ENCODE data around the gene SYCP2L. TPM values are rescaled to one million over a fixed set of nuclear protein-coding genes. Genes with fewer than 3 reads are reported as not detected.
A peak's percentile ranks its signal among the peaks of the same experiment; 100 is the strongest.

SYCP2L gene
- total and polyA plus RNA-seq, 10 of the 15 experiments (the other 5 are each of a cell fraction or from before 2014, with no cell fraction given): 0.03 to 0.12 (median 0.04) TPM; not detected in 7

DNA sequence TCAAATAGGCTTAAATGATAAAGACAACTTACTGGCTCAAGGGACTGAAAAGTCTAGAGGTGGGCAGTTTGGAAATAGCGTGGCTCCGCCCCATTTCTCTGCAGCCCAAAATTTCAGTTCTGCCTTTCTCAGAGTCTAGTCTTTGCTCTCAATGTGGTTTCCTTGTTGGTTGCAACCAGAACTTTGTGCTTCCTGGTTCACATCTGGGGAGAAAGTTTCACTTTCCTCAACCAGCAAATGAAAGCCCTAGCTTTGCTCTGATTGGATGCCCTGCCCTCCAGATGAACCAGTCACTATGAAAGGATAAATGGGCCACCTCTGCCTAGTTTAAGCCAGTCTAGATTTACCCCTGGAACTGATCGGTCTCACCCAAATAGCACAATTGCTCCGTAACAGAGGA lies 14.9 kb downstream of the SYCP2L start (continued):
- TF ChIP-seq, protein P1, sequence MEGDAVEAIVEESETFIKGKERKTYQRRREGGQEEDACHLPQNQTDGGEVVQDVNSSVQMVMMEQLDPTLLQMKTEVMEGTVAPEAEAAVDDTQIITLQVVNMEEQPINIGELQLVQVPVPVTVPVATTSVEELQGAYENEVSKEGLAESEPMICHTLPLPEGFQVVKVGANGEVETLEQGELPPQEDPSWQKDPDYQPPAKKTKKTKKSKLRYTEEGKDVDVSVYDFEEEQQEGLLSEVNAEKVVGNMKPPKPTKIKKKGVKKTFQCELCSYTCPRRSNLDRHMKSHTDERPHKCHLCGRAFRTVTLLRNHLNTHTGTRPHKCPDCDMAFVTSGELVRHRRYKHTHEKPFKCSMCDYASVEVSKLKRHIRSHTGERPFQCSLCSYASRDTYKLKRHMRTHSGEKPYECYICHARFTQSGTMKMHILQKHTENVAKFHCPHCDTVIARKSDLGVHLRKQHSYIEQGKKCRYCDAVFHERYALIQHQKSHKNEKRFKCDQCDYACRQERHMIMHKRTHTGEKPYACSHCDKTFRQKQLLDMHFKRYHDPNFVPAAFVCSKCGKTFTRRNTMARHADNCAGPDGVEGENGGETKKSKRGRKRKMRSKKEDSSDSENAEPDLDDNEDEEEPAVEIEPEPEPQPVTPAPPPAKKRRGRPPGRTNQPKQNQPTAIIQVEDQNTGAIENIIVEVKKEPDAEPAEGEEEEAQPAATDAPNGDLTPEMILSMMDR (IDR thresholded peaks at IDR 0.05 in 2 of 3, conservative IDR thresholded peaks at IDR 0.05 in 1 of 3; ENCODE audit: control insufficient read depth in 2 of 3, extremely low read depth in 1 of 3, insufficient read depth in 1 of 3, low read depth in 3 of 3, low read length in 3 of 3): no peak
- no peak for TF ChIP-seq ZSCAN29 (IDR thresholded peaks at IDR 0.05)
- TF ChIP-seq ZNF24 (IDR thresholded peaks at IDR 0.05): no peak
- TF ChIP-seq KAT2A (conservative IDR thresholded peaks at IDR 0.05; ENCODE audit: control insufficient read depth, low read depth, low read length): no peak
- peak; percentile 76 for TF ChIP-seq RUNX3 (IDR thresholded peaks at IDR 0.05; ENCODE audit: low read length)
- TF ChIP-seq FOXM1 (IDR thresholded peaks at IDR 0.05; ENCODE audit: low read depth, low read length): no peak
- TF ChIP-seq, protein P2, sequence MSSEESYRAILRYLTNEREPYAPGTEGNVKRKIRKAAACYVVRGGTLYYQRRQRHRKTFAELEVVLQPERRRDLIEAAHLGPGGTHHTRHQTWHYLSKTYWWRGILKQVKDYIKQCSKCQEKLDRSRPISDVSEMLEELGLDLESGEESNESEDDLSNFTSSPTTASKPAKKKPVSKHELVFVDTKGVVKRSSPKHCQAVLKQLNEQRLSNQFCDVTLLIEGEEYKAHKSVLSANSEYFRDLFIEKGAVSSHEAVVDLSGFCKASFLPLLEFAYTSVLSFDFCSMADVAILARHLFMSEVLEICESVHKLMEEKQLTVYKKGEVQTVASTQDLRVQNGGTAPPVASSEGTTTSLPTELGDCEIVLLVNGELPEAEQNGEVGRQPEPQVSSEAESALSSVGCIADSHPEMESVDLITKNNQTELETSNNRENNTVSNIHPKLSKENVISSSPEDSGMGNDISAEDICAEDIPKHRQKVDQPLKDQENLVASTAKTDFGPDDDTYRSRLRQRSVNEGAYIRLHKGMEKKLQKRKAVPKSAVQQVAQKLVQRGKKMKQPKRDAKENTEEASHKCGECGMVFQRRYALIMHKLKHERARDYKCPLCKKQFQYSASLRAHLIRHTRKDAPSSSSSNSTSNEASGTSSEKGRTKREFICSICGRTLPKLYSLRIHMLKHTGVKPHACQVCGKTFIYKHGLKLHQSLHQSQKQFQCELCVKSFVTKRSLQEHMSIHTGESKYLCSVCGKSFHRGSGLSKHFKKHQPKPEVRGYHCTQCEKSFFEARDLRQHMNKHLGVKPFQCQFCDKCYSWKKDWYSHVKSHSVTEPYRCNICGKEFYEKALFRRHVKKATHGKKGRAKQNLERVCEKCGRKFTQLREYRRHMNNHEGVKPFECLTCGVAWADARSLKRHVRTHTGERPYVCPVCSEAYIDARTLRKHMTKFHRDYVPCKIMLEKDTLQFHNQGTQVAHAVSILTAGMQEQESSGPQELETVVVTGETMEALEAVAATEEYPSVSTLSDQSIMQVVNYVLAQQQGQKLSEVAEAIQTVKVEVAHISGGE (CRISPR knock-in tag; IDR thresholded peaks at IDR 0.05): no peak
- TF ChIP-seq SPI1 (IDR thresholded peaks at IDR 0.05; ENCODE audit: borderline replicate concordance, insufficient read depth, low read depth, low read length): peak; percentile 79
- 0 out of 2 replicates have a peak, but pooled peaks have one; percentile 45 for TF ChIP-seq NR2C1 (IDR thresholded peaks at IDR 0.05)
- no peak for TF ChIP-seq MYC (IDR thresholded peaks at IDR 0.05; ENCODE audit: insufficient read depth, insufficient read length, insufficient replicate concordance, low read length, severe bottlenecking)
- peak in 1 of 2 experiments; percentile 91; a peak in 2 of 4 replicates for TF ChIP-seq ETV6 (conservative IDR thresholded peaks at IDR 0.05 in 1 of 2, IDR thresholded peaks at IDR 0.05 in 1 of 2; ENCODE audit: borderline replicate concordance in 1 of 2, low read depth in 1 of 2)
- TF ChIP-seq SUPT20H (IDR thresholded peaks at IDR 0.05; ENCODE audit: borderline replicate concordance, control insufficient read depth, low read depth, low read length): no peak
- TF ChIP-seq, protein P3, sequence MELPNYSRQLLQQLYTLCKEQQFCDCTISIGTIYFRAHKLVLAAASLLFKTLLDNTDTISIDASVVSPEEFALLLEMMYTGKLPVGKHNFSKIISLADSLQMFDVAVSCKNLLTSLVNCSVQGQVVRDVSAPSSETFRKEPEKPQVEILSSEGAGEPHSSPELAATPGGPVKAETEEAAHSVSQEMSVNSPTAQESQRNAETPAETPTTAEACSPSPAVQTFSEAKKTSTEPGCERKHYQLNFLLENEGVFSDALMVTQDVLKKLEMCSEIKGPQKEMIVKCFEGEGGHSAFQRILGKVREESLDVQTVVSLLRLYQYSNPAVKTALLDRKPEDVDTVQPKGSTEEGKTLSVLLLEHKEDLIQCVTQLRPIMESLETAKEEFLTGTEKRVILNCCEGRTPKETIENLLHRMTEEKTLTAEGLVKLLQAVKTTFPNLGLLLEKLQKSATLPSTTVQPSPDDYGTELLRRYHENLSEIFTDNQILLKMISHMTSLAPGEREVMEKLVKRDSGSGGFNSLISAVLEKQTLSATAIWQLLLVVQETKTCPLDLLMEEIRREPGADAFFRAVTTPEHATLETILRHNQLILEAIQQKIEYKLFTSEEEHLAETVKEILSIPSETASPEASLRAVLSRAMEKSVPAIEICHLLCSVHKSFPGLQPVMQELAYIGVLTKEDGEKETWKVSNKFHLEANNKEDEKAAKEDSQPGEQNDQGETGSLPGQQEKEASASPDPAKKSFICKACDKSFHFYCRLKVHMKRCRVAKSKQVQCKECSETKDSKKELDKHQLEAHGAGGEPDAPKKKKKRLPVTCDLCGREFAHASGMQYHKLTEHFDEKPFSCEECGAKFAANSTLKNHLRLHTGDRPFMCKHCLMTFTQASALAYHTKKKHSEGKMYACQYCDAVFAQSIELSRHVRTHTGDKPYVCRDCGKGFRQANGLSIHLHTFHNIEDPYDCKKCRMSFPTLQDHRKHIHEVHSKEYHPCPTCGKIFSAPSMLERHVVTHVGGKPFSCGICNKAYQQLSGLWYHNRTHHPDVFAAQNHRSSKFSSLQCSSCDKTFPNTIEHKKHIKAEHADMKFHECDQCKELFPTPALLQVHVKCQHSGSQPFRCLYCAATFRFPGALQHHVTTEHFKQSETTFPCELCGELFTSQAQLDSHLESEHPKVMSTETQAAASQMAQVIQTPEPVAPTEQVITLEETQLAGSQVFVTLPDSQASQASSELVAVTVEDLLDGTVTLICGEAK (IDR thresholded peaks at IDR 0.05; ENCODE audit: borderline replicate concordance): no peak
- TF ChIP-seq CREB1 (IDR thresholded peaks at IDR 0.05; ENCODE audit: low read depth): no peak
- TF ChIP-seq IKZF1 (conservative IDR thresholded peaks at IDR 0.05): peak; percentile 58

Measured in GM12878 (cell line).